LoVo (cell line): ENCODE results near the gene AXIN1.
"Not testable (repeated sequence)": the region's sequence is repeated elsewhere in the genome, so short reads cannot be mapped to it uniquely, and the experiment has no call there.

Source experiments
- DNase-seq: peaks from one replicate; pipeline ENCODE4 v3.0.0-alpha.2; 2016; ENCODE audit warnings: low spot score

AXIN1 gene

DNA sequence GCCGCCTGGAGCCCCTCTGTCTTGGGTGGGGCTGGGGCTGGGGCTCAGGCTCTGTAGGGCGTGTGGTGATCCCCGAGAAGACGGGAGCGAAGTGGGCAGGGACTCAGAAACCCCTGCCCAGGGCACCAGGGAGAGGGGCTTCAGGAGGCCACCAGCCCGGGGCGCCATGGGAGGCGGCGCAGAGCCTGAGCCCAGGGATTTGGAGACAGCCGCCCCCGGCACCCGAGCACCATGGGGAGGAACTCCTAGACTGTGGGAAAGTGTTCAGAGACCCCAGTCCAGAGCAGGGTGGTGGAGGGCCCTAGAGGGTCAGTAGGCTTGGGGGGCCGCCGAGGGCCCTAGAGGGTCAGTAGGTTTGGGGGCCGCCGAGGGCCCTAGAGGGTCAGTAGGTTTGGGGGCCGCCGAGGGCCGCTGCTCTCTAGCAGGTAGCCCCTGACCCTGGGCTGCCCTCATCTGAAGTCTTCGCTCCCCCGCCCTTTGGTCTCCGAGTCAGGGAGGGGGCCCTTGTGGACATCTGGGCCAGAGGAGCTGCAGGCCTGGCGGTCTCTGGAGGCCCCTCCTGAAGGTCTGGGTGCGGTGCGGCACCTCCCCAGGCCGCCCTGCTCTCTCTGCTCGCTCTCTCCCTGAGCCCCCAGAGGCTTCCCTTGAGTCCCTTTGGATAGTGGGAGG is 71.4 kb downstream of the AXIN1 start:
- no peak for DNase-seq

DNA sequence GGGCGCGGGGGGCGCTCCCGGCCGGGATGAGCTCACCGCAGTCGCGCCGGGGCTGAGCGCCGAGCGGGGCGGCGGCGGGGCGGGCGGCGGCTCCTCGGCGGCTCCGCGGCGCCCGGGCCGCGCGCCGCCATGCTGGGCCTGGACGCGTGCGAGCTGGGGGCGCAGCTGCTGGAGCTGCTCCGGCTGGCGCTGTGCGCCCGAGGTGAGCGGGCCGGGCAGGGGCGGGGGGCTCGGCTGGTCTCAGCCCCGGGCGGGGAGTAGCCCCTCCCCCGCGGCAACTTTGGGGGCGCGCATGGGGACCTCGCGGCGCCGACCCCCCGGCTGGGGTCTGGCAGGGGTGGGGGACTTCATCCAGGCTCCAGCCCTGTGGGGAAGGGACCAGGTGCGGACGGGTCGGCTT is 72.0 kb downstream of the AXIN1 start, which contains the start of gene ARHGDIG:
ARHGDIG (plus strand) TSS at position 40 of the 400 bp plus-strand sequence; CDS start at position 130, 90 bp downstream.
- no peak for DNase-seq

DNA sequence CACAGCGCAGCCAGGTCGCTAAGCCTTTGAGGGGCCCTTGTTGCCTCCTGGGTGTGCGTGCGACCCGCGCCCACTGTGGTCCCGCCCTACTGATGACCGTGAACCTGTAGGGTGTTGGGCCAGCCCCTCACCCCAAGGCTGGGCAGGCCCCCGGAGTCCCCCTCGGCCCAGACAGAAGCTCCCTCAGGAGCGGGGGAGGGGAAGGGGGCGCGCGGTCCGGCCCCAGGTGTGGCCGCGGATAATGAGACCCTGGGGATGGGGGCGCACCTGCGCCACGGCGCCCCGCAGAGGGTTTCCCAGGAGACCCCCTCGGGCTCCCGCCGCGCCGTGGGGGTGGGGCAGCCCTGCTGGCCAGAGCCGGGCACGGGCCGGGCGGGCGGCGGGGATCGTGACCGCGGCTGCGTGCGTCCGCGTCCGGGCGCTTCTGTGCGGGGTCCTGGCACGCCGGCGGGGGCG is 72.5 kb downstream of the AXIN1 start:
- no peak for DNase-seq

DNA sequence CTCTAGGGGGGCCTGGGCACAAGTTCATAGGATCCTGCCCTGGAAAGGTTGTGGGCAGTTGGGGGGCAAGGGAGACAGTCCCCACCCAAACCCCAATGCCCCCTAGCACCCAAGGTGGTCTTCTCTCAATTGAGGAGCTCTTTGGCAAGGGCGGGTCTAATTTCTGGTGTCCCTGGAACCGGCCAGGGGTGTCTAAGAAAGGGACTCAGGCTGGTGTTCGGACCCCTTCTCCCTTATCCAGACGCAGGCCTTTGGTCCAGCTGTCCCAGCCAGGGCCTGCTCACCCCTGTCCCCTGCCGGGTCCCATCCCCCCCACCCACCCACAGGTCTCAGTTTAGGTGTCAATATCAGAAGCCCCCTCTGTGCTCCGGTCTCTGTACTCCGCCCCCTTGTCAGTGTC is 73.0 kb downstream of the AXIN1 start:
- no peak for DNase-seq

DNA sequence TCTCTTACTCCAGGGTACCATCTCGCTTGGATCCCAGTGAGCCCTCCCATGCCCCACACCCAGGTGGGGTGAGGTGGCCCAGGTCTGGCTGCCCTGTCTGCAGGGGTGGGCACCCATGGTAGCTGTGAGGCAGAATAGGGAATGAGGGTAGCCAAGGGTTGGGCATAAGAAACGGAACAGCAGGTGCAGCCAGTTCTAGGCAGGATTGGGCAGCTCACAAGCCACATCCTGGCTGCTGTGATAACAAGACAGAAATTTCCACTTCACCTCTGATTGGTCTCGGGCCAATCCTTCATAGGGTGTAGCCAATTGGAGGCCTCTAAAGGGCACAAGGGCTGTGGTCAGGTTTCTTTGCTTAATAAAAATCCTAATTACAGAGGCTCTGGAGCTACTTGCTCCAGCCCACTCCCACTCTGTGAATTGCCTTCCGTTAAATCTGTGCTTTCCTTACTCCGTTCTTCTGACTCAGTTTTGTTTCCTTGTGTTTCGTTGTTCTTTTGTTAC is 73.6 kb downstream of the AXIN1 start:
- DNase-seq: no peak

DNA sequence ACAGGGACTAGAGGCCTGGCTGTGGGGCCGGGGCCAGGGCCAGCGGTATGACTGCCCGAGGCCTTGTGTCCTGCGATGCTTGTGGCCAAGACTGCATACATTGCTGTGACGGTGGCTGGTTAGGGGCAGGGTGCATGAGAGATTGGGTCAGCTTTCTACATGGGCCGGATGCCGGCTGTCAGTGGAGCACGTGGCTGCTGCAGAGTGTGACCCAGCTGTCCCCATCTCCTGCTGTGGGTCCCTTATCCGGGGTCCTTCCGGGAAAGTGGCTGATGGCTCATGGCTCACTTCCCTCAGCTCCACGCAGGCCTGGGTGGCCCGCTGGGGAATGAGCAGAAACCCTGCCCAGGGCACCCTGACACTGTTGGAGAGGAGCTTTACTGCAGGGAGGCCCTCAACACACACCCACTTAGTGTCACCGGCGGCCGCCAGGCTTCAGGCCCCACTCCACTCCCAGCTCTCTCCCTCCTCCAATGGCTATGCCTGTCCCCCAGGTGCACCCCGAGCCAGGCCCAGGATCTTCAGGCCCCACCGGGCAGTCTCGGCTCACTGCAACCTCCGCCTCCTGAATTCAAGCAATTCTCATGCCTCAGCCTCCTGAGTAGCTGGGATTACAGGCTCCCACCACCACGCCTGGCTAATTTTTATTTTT is 76.0 kb downstream of the AXIN1 start:
- no peak for DNase-seq

DNA sequence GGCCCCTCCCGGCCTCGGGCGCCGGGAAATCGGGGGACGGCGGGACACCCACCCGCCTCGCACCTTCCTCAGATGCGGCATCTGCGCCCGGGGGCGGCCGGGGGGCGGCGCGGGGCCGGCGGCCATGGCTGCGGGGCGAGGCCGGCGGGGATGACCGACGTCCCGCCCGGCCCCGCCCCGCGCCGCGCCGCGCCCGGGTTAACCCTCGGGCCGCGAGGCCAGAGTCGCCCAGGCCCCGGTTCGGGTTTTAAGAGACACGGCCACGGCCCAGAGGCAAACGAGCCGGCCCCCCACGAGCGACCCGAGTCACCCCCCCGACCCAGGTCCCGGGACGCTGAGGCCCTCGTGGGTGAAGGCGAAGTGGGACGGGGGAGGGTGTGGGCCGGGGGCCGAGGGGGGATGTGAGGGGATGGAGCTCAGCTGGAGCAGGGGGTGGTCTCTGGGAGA is 76.7 kb downstream of the AXIN1 start, which contains the start of gene RGS11:
RGS11 (minus strand) TSS at position 159 of the 447 bp plus-strand sequence; CDS start at position 126, 33 bp downstream.
- DNase-seq: peak; percentile 22

DNA sequence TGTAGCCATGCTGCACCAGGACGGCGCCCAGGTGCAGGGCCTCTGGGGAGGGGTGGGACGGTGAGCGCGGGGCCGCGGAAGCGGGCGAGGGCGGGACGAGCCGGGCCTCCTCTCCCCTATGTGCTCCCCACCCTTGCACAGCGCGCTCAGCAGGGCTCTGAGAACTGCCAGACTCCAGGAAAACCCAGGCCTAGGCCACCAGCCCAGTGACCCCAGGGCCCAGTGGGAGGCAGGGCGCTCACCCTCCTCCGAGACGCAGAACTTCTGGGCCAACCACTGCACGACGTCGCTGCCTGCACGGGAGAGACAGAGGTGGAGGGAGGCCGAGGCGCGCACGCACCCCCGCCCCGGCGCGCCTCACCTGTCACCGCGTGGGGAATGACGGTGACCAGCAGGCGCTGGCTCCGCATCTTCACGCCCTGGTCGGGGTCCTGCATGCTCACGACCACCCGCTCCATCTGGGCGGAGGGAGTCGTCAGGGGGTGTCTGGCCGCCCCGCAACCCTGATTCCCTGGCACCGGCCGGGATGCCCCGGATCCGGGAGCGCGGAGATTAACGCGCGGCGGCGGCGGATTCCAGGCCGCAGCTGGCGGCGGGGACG is 77.4 kb downstream of the AXIN1 start:
- DNase-seq: no peak

DNA sequence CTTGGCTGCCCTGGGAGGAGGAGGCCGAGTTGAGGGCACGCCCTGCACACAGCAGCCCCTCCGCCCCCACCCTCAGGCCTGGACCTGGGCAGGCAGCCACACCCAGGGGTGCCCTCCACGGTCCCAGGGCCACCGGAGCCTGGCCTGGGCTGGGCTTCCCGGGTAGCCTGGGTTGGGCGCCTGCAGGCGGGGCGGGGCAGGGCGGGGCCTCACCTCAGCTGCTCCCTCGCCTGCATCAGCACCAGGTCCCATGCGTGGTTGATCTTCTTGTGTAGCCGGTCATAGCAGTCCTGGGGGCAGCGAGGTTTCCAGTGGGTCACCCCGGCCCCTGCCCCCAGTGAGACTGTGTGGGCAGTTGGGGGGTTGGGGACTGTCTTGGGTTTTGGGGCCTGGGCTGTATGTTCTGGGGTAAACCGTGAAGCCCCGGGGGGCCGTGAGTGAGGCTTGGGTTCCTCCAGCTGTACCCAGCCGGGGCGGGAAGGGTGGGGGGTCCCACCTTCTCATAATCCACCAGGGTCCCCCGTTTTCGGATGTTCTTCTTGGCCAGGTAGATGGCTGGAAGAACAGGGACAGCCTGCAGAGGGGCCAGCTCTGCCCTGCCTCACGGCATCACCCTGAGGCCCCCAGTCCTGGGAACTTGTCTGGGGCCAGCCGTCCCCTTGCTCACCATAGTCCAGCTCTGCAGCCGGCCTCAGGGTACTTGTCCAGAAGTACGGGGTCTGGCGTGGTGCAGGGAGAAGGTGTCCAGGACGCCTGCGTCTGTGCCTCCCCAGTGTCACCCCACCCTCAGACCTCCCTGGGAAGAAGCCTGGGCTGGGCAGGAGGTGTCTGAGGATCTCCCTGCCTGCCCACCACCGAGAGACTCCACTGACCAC is 78.7 kb downstream of the AXIN1 start:
- peak; percentile 46 for DNase-seq

DNA sequence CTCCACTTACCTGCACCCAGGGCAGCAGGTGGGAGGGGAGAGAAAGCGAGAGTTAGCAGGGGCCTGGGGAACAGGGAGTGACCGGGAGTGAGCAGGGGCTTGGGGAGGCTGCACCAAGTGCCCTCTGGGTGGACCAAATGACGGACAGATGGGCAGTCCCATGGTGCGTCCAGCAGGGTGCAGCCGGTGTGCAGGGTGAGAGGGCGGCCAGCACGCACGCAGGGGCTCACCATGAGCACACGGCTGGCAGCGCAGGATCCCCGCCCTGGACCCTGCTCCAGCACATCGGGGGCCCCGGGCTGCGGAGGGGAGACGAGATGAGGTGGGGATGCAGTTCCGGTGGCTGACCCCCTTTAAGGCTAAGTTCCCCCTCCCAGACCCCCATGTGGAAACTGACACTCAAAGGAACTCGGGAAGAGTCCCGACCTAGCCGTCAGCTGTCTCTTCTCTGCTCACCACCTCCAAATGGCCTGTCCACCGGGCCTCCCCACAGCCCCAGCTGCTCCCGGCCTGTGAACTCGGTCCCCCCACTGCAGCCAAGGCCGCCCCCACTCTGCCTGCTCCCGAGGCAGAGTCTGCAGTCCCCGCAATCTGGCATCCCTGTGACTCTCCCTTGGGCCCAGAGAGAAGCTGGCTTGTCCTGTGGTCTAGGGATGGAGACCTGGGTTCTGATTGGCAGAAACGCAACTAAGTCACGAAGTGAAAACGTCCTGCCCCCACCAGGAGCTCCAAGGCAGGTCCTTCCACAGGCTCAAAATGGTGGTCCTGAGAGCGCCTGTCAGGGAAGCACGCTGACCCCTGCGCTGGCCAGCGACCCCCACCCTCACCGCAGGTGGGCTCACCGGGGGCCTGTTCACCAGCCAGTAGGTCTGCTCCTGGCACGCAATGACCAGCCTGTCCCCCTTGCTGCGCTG is 79.6 kb downstream of the AXIN1 start:
- no peak for DNase-seq

DNA sequence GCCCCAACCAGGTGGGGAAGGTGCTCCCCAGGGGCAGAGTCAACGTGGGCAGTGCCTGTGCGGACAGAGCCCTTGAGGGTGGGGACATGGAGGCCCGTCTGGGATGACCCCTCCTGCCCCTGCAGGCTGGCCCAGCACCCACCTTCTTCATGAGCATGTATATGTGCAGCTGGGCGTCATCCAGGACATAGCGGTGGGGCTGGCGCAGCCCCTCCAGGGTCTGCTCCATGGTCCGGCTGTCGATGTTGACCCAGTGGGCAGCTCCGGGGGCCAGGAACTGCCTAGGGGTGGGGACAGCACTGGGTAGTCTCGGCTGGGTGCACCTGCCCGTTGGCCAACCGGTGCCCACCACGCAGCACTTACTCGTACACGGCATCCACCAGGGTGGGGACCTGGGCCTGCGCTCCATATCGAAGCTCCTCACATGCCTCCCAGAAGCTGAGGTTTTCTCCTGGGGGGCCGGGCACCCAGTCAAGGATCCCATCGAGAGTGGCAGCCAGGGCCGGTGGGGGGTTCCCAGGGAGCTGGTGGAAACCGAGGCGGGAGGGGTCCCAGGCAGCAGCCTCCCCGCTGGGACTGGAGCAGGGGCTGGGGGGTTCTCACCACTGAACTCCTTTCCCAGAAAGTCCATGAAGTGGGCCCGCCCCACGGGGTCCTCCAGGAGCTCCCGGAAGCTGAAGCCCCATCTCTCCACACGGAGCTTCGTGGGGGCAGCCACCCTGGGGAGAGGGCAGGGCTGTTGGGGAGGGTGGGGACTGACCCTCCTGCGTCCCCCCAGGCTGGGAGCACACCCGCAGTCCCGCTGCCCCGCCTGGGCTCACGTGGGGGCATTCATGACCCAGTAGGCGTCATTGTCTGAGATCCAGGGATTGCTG is 81.9 kb downstream of the AXIN1 start:
- no peak for DNase-seq

DNA sequence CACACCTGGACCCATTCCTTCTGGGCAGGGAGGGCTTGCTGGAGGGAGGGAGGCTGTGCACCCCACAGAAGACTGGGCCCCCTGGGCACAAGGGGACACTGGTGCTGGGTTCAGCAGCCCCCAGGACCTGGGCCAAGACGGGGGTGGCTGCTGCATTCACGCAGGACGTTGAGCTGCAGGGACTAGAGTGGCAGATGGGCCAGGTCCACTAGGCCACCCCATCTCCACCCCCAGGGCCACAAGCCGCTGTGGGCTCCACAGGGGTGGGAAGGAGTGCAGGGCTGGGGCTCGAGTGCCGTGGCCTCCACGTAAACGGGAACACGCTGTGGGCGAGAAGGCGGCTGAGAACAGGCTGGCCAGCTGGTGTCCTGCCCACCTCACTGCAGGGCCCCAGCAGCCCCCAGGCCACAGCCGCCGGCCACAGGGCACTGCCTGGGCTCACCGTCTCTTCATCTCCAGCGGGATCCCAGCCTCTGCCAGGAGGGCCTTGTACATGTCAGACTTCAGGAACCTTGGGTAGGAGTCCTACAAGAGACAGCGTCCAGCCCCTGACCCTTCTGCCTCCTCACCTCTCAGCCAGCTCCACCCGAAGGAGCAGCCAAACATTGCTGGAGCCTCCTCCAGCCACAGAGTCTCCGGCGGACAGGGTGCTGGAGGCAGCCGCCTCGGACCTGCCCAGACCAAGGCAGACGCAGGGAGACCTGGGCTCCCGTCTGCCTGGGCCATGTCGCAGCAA is 83.3 kb downstream of the AXIN1 start:
- DNase-seq: no peak

DNA sequence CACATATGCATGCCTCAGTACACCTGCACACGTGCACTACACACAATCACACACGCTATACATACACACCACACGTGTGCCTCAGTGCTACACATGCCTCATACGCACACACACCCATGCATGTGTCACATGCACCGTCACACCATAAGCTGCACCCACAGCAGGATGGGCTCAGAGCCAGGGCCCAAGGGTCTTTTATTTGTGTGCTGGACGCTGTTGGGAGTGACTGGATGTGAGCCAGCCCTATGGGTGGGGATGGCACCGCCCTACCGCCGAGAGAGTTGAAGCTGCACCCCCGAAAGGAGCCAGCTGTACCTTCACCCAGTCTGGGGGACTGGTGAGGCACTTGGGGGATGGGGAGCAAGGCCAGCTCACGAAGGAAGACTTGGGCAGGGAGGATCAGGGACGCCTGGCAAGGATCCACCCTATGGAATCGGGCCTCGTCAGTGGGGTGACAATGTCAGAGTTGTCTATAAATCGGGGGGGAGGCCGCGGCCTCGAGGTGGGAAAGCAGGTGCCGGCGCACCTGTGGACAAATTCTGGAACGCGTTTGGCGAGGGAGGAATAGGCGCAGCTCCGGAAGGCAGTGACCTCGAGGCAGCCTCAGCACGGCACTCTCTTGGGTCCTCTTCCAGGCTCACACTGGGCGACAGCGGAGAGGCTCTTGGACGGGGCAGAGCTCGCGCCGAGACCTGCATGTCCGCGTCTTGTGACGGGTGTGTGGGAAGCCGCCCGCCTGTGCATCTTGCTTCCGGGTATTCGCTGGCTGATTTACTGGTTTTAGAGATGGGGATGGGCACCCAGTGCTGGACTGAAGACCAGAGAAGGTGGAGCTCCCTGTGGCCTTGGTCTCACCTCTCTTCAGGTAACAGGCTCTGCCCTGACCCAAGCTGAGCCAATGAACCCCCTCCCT is 84.1 kb downstream of the AXIN1 start:
- DNase-seq: peak; percentile 25

DNA sequence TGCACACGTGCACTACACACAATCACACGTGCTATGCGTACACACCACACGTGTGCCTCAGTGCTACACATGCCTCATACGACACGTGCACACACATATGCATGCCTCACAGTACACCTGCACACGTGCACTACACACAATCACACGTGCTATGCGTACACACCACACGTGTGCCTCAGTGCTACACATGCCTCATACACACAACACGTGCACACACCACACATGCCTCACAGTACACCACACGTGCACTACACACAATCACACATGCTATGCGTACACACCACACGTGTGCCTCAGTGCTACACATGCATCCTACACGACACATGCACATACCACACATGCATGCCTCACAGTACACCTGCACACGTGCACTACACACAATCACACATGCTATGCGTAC is 85.0 kb downstream of the AXIN1 start:
- DNase-seq: not testable (repeated sequence)

DNA sequence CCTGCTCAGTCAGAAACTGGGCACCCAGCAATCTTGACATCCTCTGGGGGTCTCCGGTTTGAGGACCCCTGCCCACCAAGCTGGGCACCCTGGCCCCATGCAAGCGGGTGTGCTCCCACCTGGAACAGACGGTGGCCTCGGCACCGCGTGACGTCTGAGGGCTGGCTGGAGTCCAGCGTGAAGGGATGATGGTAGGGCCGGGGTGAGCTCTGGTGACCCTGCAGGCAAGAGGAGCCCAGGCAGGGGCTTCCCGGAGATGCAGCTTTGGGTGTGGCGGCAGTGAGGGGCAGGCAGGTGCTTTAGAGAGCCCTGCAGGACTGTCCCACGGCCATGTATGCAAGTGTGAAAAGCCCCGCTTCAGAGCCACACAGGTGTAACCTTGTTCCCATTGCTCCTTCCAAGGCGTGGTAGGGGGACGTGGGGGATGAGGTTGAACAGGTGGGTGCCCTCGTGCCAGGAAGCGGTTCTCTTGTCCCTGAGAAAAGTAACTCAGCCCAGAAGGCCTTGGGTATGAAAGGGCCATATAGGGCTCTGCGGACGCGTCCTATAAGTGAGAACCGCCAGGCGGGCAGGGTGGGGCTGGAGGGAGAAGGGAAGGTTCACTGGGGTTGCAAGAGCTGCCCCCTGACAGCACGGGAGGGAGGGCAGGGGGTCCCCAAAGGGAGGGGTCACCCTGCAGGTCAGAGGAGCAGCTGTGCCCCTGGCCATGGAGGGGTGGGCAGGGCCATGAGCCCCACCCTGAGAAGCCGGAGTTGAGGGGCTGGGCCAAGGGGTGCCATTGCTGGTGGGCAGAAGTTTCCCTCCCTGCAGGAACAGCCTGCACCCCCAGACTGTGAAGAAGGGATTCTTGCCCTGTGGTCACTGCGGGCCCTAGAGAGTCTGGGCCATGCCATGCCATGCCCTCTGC is 86.0 kb downstream of the AXIN1 start:
- no peak for DNase-seq

DNA sequence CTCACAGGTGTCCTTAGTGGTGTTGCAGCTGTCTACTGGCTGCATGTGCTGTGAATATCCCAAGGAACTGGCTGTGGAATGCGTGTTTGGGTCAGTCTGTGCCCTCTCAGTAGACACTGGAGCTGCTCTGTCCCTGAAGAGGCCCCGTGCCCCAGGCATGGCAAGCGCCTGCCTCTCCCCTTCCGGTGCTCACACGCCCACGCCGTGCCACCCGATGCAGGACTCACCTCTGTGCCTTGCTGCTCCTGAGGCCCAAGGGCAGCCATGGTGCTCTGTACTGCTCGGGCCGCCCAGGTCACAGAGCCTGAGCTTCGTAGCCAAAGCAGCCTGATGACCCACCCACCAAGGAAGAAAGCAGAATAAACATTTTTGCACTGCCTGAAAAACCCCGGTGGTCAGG is 86.8 kb downstream of the AXIN1 start:
- DNase-seq: no peak

DNA sequence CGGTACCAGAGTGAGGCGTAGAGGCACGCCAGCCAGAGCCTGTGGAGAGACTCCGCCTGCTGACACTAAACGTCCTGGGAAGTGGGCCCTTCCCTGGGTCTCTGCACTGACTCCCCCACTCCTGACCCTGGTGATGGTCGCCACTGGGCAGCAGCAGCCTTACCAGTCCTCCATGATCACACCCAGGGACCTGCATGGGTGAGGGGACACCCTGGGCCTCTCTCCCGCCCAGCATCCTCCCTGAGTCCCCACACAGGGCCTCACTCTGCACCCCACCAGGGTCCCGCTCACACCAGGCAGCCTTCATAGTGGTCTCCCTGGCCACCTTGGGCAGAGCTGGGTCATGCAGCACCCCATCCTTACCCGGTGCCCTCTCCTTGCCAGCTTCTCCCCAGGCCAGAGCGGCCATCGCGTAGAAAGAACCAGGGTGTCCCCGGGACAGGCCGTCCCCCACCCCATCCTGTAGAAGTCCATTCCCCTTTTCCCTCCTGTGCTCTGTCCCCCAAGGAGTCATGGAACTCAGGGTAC is 87.5 kb downstream of the AXIN1 start:
- DNase-seq: no peak
